22Rv1 (cell line): ENCODE measurements around the gene TPRG1L.

Experiments
- ZFX ChIP-seq: fragments of 450-650 bp; IDR thresholded peaks from 2 replicates; pipeline ENCODE4 v1.6.1; 2017; ENCODE audit warnings: antibody characterized with exemption, borderline replicate concordance
- TF ChIP-seq, protein P1 (sequence below): fragments of 450-650 bp; IDR thresholded peaks from 2 replicates; pipeline ENCODE4 v1.5.1; 2017; ENCODE audit warnings: mild to moderate bottlenecking

DNA sequence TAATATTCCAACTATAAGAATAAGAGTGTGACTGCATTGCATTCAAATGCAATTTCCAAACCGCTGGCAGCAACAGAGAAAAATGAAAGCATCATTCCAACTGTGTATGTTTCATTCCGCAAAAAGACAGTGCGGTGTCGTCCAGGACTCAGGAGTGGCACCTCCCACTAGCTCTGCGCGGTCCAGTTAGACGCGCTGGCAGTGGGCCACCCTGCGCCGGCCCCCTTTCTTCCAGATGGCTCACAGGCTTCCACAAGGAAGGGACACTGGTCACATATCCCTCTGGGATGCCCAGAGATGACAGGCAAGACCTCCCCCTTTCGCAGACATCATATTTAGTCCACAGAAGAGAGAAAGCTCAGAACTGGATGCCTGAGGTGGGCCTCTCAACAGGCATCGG, 13.2 kb downstream of the TPRG1L start:
- no peak for TF ChIP-seq ZFX
- TF ChIP-seq, protein P1, sequence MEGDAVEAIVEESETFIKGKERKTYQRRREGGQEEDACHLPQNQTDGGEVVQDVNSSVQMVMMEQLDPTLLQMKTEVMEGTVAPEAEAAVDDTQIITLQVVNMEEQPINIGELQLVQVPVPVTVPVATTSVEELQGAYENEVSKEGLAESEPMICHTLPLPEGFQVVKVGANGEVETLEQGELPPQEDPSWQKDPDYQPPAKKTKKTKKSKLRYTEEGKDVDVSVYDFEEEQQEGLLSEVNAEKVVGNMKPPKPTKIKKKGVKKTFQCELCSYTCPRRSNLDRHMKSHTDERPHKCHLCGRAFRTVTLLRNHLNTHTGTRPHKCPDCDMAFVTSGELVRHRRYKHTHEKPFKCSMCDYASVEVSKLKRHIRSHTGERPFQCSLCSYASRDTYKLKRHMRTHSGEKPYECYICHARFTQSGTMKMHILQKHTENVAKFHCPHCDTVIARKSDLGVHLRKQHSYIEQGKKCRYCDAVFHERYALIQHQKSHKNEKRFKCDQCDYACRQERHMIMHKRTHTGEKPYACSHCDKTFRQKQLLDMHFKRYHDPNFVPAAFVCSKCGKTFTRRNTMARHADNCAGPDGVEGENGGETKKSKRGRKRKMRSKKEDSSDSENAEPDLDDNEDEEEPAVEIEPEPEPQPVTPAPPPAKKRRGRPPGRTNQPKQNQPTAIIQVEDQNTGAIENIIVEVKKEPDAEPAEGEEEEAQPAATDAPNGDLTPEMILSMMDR = no peak
